Esophagus (tissue), 2 donors: ENCODE measurements around the gene CHCHD3. TPM values are rescaled to one million over a fixed set of nuclear protein-coding genes. Genes with fewer than 3 reads are reported as not detected.

ENCODE experiments used
- H3K27ac ChIP-seq, 2 donors: one replicate each; pipeline ENCODE4 v1.5.1; 2013; ENCODE audit warnings: low read depth in 2 of 2, mild to moderate bottlenecking in 2 of 2, inconsistent platforms in 1 of 2, low read length in 1 of 2, moderate library complexity in 1 of 2
- H3K27me3 ChIP-seq, 2 donors: one replicate each; pipeline ENCODE4 v1.6.1; 2013; ENCODE audit warnings: low read length in 2 of 2, control low read depth in 1 of 2, mild to moderate bottlenecking in 1 of 2; ENCODE audit not compliant: insufficient read depth in 2 of 2, control insufficient read depth in 1 of 2
- H3K36me3 ChIP-seq, 2 donors: one replicate each; pipeline ENCODE4 v1.6.1; 2013; ENCODE audit warnings: low read length in 1 of 2; ENCODE audit not compliant: control insufficient read depth in 2 of 2, insufficient read depth in 2 of 2
- H3K4me1 ChIP-seq, 2 donors: one replicate each; pipeline ENCODE4 v1.6.1; 2013; ENCODE audit warnings: low read length in 1 of 2; ENCODE audit not compliant: control insufficient read depth in 2 of 2, insufficient read depth in 2 of 2
- H3K4me3 ChIP-seq, 2 donors: one replicate each; pipeline ENCODE4 v1.5.1; 2013; ENCODE audit warnings: low read length in 2 of 2, mild to moderate bottlenecking in 2 of 2, low read depth in 1 of 2, moderate library complexity in 1 of 2
- H3K9me3 ChIP-seq, 2 donors: one replicate each; pipeline ENCODE4 v1.6.1; 2013; ENCODE audit warnings: mild to moderate bottlenecking in 2 of 2, low read depth in 1 of 2, low read length in 1 of 2, moderate library complexity in 1 of 2; ENCODE audit not compliant: control insufficient read depth in 2 of 2, insufficient read depth in 1 of 2
- WGBS, 2 donors: extraction: QIAGEN DNeasy Blood & Tissue Kit; methylation state at CpG; one replicate each; pipeline ENCODE4 v1.1.7; 2013; 5-methylcytosine and 5-hydroxymethylcytosine counted together
- polyA plus RNA-seq, 2 donors: library from polyadenylated mRNA; stranded (reverse); fragments of 200-250 nt; gene quantifications; one replicate each; pipeline ENCODE4 v1.2.3, GENCODE V29; 2013
- donor health status: healthy with polysubstance abuse.
- donor health status: Bipolar disorder and iron deficiency.

CHCHD3 gene
- polyA plus RNA-seq, 2 donors = 7.4 to 29.0 TPM

DNA sequence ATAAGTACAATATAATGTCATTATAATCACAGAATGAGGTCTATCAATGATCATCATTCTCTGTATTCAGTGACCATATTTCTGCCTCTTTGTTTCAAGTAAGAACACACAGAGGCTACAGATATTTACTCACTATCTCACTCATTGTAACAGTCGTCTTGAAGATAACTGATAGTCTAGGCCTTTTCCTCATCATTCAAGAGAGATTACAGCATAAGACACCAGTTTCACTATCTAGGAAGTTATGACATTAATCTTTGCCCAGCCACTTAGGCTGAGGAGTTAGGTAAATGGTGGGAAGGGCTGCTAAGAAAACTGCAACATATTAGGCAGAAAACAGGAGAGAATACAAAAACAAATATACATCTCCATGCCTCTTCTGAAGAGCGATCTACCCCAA, 125.3 kb downstream of the CHCHD3 start:
- Histone ChIP-seq H3K9me3 (no peaks in the 10 kb centered on the region), H3K4me1 (no peaks in the 10 kb centered on the region), H3K27me3 (no peaks in the 10 kb centered on the region), H3K36me3 (no peaks in the 10 kb centered on the region), H3K4me3 (no peak overlapping the region), H3K27ac (no peak overlapping the region)
- 80 to 88% methylated on average over 2 of the region's 2 CpGs for WGBS, 2 donors

GRCh38 chr7:132953468-132953867, 128.4 kb downstream of the CHCHD3 start:
- H3K27me3 ChIP-seq = no peaks in the 10 kb centered on the region
- 91 to 93% methylated on average over 2 of the region's 2 CpGs for WGBS, 2 donors
- H3K4me3 ChIP-seq = no peak overlapping the region
- no peak overlapping the region for H3K27ac ChIP-seq
- H3K9me3 ChIP-seq = no peaks in the 10 kb centered on the region
- no peaks in the 10 kb centered on the region for H3K36me3 ChIP-seq
- H3K4me1 ChIP-seq = no peaks in the 10 kb centered on the region

DNA sequence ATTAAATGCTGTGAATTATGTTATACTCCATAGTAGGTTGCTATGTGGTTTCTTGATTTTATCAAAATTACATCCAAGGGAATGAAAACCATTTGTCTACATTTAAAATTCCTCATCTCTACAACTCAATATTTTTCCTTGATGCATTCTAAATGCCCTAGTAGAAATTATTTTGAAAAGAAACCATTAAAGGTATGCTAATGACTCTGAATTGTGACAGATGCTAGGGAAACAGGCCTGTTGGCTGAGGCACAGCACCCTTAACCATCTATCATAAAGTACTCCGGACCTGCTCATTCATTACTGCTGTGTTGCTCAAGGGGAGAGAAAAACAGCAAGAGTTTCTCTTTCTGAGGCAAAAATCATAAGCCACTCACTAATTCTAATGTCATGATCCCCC, 131.2 kb downstream of the CHCHD3 start:
- Histone ChIP-seq H3K9me3 (no peaks in the 10 kb centered on the region), H3K27me3 (no peaks in the 10 kb centered on the region), H3K27ac (no peak overlapping the region), H3K4me3 (no peak overlapping the region), H3K4me1 (no peaks in the 10 kb centered on the region), H3K36me3 (no peaks in the 10 kb centered on the region)
- 95 to 100% methylated on average over 1 of the region's 1 CpG for WGBS, 2 donors

DNA sequence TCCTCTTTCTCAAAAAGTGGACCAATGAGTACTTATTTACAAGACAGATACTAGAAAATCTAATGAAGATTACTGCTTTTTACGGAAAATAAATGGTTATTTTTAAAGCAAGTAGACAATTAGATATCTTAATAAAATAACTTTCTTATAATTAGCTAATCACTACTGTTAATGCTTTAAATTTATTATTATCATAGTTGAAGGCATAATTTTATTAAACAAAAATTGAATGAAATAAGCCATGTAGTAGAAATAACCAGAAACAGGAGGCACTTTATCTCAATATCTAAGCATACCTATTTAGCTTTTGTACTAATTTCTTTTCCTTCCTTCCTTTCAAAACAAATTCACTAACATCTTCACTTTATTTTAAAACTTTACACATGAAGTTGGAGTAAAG, 134.9 kb downstream of the CHCHD3 start:
- WGBS, 2 donors = 96 to 100% methylated on average over 1 of the region's 1 CpG
- no peaks in the 10 kb centered on the region for H3K36me3 ChIP-seq
- no peaks in the 10 kb centered on the region for H3K27me3 ChIP-seq
- no peaks in the 10 kb centered on the region for H3K9me3 ChIP-seq
- no peak overlapping the region for H3K27ac ChIP-seq
- H3K4me3 ChIP-seq = no peak overlapping the region
- no peaks in the 10 kb centered on the region for H3K4me1 ChIP-seq

GRCh38 chr7:132944774-132945173, 137.1 kb downstream of the CHCHD3 start:
- H3K27me3 ChIP-seq = no peaks in the 10 kb centered on the region
- H3K36me3 ChIP-seq = no peaks in the 10 kb centered on the region
- no peaks in the 10 kb centered on the region for H3K9me3 ChIP-seq
- 93 to 97% methylated on average over 3 of the region's 3 CpGs for WGBS, 2 donors
- H3K27ac ChIP-seq = no peak overlapping the region
- no peaks in the 10 kb centered on the region for H3K4me1 ChIP-seq
- no peak overlapping the region for H3K4me3 ChIP-seq

GRCh38 chr7:132943645-132944044, 138.2 kb downstream of the CHCHD3 start:
- WGBS, 2 donors = 84 to 97% methylated on average over 1 of the region's 1 CpG
- no peaks in the 10 kb centered on the region for H3K27me3 ChIP-seq

DNA sequence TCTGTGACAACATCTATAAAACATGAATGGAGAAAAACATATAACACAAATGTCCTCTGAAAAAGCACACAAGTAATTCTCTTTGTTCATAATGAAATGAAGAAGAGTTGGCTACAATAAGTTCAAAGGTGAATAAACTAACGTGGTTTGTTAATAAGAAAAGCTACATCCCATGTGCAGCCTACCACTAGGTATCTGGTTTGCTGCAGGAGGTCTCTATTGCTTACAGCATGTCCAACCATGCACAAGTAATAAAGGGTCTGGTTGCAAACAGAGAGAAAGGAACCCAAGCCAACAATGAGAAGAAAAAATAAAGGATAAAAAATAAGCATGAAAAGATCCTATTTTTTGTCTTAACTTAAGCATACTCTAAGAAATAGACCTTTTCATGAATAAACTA, 139.2 kb downstream of the CHCHD3 start:
- H3K9me3 ChIP-seq = no peaks in the 10 kb centered on the region
- H3K27me3 ChIP-seq = no peaks in the 10 kb centered on the region
- H3K36me3 ChIP-seq = no peaks in the 10 kb centered on the region
- no peak overlapping the region for H3K27ac ChIP-seq
- no peaks in the 10 kb centered on the region for H3K4me1 ChIP-seq
- WGBS, 2 donors = 84 to 85% methylated on average over 1 of the region's 1 CpG
- no peak overlapping the region for H3K4me3 ChIP-seq

More at GRCh38 chr7:132943645-132944044, 138.2 kb downstream of the CHCHD3 start:
- H3K4me1 ChIP-seq = no peaks in the 10 kb centered on the region
- no peak overlapping the region for H3K4me3 ChIP-seq
- no peaks in the 10 kb centered on the region for H3K36me3 ChIP-seq
- no peak overlapping the region for H3K27ac ChIP-seq
- no peaks in the 10 kb centered on the region for H3K9me3 ChIP-seq

DNA sequence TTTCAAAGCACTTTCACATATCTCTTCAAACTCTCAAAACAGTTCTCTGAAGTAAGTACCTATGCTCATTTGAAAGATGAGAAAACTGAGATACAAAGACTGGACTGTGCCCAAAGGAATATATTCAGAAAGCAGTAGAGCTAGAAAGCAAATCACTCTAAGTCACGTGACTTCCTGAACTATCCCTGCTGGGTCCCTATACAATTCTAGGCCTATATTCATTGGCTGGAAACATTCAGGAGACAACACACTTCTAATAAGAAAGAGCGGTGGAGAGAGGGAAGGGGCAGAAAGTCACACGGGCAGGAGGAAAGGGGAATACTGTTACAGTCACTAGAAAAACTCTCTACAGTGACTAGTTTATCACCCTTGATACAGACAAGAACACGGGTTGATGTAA, 140.0 kb downstream of the CHCHD3 start:
- WGBS, 2 donors = 94 to 95% methylated on average over 4 of the region's 4 CpGs
- H3K36me3 ChIP-seq = no peaks in the 10 kb centered on the region

GRCh38 chr7:132941428-132941827, 140.5 kb downstream of the CHCHD3 start:
- Histone ChIP-seq H3K9me3 (no peaks in the 10 kb centered on the region), H3K36me3 (no peaks in the 10 kb centered on the region), H3K27me3 (no peaks in the 10 kb centered on the region), H3K4me1 (no peaks in the 10 kb centered on the region), H3K27ac (no peak overlapping the region), H3K4me3 (no peak overlapping the region)
- WGBS, 2 donors = 85 to 89% methylated on average over 4 of the region's 4 CpGs

More for the DNA sequence above, 140.0 kb downstream of the CHCHD3 start:
- Histone ChIP-seq H3K4me1 (no peaks in the 10 kb centered on the region), H3K27ac (no peak overlapping the region), H3K9me3 (no peaks in the 10 kb centered on the region), H3K27me3 (no peaks in the 10 kb centered on the region), H3K4me3 (no peak overlapping the region)

DNA sequence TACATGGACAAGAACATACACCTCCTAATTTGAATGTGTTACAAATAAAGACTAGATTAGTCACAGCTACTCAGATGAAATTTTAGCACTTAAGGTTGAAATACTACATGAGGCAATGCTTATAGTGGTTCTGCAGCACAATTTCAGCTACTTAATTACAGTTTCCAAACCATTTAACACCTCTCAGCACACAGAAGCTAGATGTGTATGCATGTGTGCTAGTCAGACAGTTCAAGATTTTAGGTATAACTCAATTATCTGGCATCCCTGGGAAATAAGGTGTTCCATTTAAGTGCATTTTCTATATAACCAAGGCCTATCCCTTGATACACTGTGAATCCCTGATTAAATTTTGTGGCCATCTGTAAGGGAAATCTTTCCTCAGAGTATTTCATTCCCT, 141.8 kb downstream of the CHCHD3 start:
- Histone ChIP-seq H3K4me1 (no peaks in the 10 kb centered on the region), H3K36me3 (no peaks in the 10 kb centered on the region)

More for the DNA sequence above, 141.8 kb downstream of the CHCHD3 start:
- Histone ChIP-seq H3K27ac (no peak overlapping the region), H3K4me3 (no peak overlapping the region), H3K9me3 (peaks cover 0 to 2% of the 10 kb centered on the region in 2 donors), H3K27me3 (no peaks in the 10 kb centered on the region)
